Ovary (tissue), 9 donors: ENCODE data around the gene PHF21A. TPM values are rescaled to one million over a fixed set of nuclear protein-coding genes. Genes with fewer than 3 reads are reported as not detected.

Source experiments
- DNase-seq, 5 donors: peaks; one replicate each; pipeline ENCODE4 v3.0.0-alpha.2; 2019 to 2020
- H3K27ac ChIP-seq, 2 donors: fragments of 200-600 bp; one replicate each; pipeline versions ENCODE4 v1.5.1 to v1.8.0; 2019 to 2022
- H3K27me3 ChIP-seq: fragments of 200-600 bp; one replicate; pipeline ENCODE4 v1.8.0; 2022
- H3K36me3 ChIP-seq: fragments of 200-600 bp; sonication (generic); one replicate; pipeline ENCODE4 v1.5.1; 2019
- H3K4me1 ChIP-seq: one replicate; pipeline ENCODE4 v1.8.1; 2013; ENCODE audit warnings: mild to moderate bottlenecking, moderate library complexity; ENCODE audit not compliant: insufficient read depth
- H3K4me3 ChIP-seq: fragments of 200-600 bp; sonication (generic); one replicate; pipeline ENCODE4 v1.5.1; 2017
- H3K9me3 ChIP-seq, 2 donors: fragments of 200-600 bp in 1 of 2; sonication (generic) in 1 of 2; one replicate each; pipeline versions ENCODE4 v1.5.1 to v1.8.1; 2013 to 2019; ENCODE audit warnings: mild to moderate bottlenecking in 1 of 2, moderate library complexity in 1 of 2
- CTCF ChIP-seq, 3 donors: fragments of 450-650 bp in 2 of 3; fragments of 200-600 bp in 1 of 3; IDR thresholded peaks; one replicate each; pipeline versions ENCODE4 v1.5.1 to v1.8.0; 2016 to 2022; ENCODE audit warnings: antibody characterized with exemption in 3 of 3, mild to moderate bottlenecking in 1 of 3
- EP300 ChIP-seq: sonication (generic); formaldehyde crosslinking; IDR thresholded peaks from one replicate; pipeline ENCODE4 v1.6.1; 2017; ENCODE audit warnings: antibody characterized with exemption
- POLR2A ChIP-seq: fragments of 450-650 bp; IDR thresholded peaks from one replicate; pipeline ENCODE4 v1.6.1; 2017; ENCODE audit warnings: antibody characterized with exemption, mild to moderate bottlenecking, moderate library complexity
- WGBS, 3 donors: extraction: QIAGEN DNeasy Blood & Tissue Kit in 1 of 3; methylation state at CpG; one replicate each; pipeline versions ENCODE4 v1.1.5 to v1.1.7; 2013 to 2017; 5-methylcytosine and 5-hydroxymethylcytosine counted together
- intact Hi-C, 4 donors: fragments of 100-400 bp; cut with DNase I; formaldehyde crosslinking; loops; one replicate each; pipeline versions ENCODE4 v1.11.0 to v1.15.1; 2022 to 2023
- polyA plus RNA-seq, 2 donors: library from polyadenylated mRNA; stranded (reverse); fragments of 200-250 nt in 1 of 2; fragments of 350-450 nt in 1 of 2; fragmentation: Illumina TruSeq in 1 of 2; extraction: RNeasy Lipid Tissue Mini Kit (QIAGEN cat#74804) in 1 of 2; gene quantifications; one replicate each; pipeline ENCODE4 v1.2.3, GENCODE V29; 2013 to 2014
- total RNA-seq, 7 donors: library from RNA; depleted of rRNA in 2 of 7; stranded (reverse); fragments of >200 nt in 2 of 7; fragmentation: NEBNext Ultra II Directional in 3 of 7; extraction: Animal tissue kit (Norgen Biotek cat#: 25700) in 3 of 7; gene quantifications; one replicate each; pipeline versions ENCODE4 v1.1.0 to v1.2.4, GENCODE V29; 2016 to 2023
- donor health status: DM: no; HTN: no; CAD: no; lungs with moderate emphysema.
- donor health status: DM: no; HTN: no; CAD: no.
- donor health status: Bipolar disorder and iron deficiency.
- donor health status: DM: yes; HTN: yes; CAD: no.
- donor health status: DM: no; HTN: no; CAD: no.
- donor health status: DM: yes; HTN: yes; CAD: no.

Gene PHF21A
- total and polyA plus RNA-seq, 9 donors: 20.6 to 76.0 (median 58.2) TPM

DNA sequence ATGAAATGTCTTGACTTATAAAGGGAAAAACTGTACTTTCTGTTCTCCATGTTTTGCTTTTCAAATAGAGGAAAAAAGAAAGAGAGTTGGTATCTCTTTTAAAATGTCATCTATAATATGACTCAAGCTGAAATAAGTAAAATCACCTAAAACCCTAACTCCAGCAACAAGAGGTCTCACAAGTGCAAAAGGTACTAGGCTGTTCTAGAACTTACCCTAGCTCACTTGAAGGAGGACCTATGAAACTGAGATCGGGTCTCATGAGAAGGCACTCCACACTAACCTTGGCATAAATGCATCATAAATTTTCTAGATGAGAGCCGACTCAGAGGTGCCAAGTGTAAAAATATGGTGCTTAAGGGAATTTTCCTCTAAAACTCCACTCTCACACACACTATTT is 63.8 kb downstream of the PHF21A start:
- no peak for DNase-seq
- WGBS, 3 donors: 51 to 75% (median 70%) methylated on average over 2 of the region's 2 CpGs
- no peaks in the 10 kb centered on the region for H3K36me3 ChIP-seq
- TF ChIP-seq CTCF (IDR thresholded peaks at IDR 0.05): no peak
- TF ChIP-seq EP300: no peak
- TF ChIP-seq POLR2A: no peak
- H3K4me1 ChIP-seq: no peaks in the 10 kb centered on the region
- H3K9me3 ChIP-seq: no peaks in the 10 kb centered on the region
- no peaks in the 10 kb centered on the region for H3K27me3 ChIP-seq
- intact Hi-C loops: no loop called here
- no peak overlapping the region for H3K4me3 ChIP-seq
- no peak overlapping the region for H3K27ac ChIP-seq

GRCh38 chr11:46055371-46055770 is 65.9 kb downstream of the PHF21A start:
- intact Hi-C loops: no loop called here
- H3K27me3 ChIP-seq: no peaks in the 10 kb centered on the region
- WGBS, 3 donors: 5 to 89% (median 86%) methylated on average over 1 of the region's 1 CpG

DNA sequence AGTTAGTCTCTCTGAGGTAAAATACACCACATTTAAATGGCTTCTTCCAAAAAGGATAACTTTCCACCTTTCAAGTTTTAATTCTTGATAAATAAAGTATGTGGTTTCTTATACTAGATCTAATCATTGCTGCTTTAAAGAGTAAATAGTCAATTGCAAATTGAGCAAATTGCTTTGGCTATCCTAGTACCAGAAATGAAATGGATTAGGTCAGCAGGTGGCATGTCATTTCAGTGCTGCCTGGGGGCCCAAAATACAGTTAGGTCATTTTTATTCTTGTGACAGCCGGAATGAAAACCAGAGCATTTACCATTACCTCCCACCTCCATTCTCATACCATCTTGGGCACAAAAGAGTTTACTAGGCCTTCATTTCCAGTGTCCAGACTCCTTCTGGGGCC is 70.2 kb downstream of the PHF21A start:
- H3K36me3 ChIP-seq: no peaks in the 10 kb centered on the region
- no peak for DNase-seq
- no peak for TF ChIP-seq CTCF (IDR thresholded peaks at IDR 0.05)
- no peak for TF ChIP-seq EP300
- TF ChIP-seq POLR2A: no peak
- intact Hi-C loops: no loop called here
- WGBS, 3 donors: 88 to 97% (median 92%) methylated on average over 1 of the region's 1 CpG
- H3K9me3 ChIP-seq: no peaks in the 10 kb centered on the region
- H3K27me3 ChIP-seq: no peaks in the 10 kb centered on the region
- no peak overlapping the region for H3K4me3 ChIP-seq
- H3K4me1 ChIP-seq: peaks cover 5% of the 10 kb centered on the region
- H3K27ac ChIP-seq: no peak overlapping the region

More at GRCh38 chr11:46055371-46055770, 65.9 kb downstream of the PHF21A start:
- DNase-seq: no peak
- H3K9me3 ChIP-seq: no peaks in the 10 kb centered on the region
- H3K36me3 ChIP-seq: no peaks in the 10 kb centered on the region
- H3K27ac ChIP-seq: no peak overlapping the region
- H3K4me3 ChIP-seq: no peak overlapping the region
- no peaks in the 10 kb centered on the region for H3K4me1 ChIP-seq
- TF ChIP-seq EP300 (no peak), CTCF (IDR thresholded peaks at IDR 0.05) (no peak), POLR2A (no peak)

DNA sequence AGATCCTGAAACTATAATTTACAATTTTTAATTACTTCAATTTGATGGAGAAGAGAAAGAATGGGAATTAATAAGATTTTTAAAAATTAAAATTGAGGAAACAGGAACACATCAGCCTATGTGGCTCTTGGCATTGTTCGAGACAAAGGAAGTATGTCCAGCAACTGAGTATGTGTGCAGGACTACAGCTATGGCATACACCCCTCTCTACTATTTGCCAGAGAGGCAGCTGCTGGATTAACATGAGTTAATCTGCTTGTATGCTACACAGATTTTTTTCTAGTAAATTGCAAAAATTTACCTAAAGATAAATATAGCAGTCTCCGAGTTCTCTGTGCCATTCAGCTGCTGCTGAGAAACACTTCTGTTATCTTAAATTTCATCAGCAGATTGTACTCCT is 70.6 kb downstream of the PHF21A start:
- Histone ChIP-seq H3K27ac (no peak overlapping the region), H3K36me3 (no peaks in the 10 kb centered on the region), H3K27me3 (no peaks in the 10 kb centered on the region), H3K4me1 (peaks cover 9% of the 10 kb centered on the region), H3K4me3 (no peak overlapping the region), H3K9me3 (no peaks in the 10 kb centered on the region)
- intact Hi-C loops: no loop called here
- no peak for DNase-seq
- TF ChIP-seq EP300: no peak
- TF ChIP-seq POLR2A: no peak
- no peak for TF ChIP-seq CTCF (IDR thresholded peaks at IDR 0.05)
- 24 to 69% (median 60%) methylated on average over 2 of the region's 2 CpGs for WGBS, 3 donors
